H9 (cell line): ENCODE data around the gene CD300A. TPM values are rescaled to one million over a fixed set of nuclear protein-coding genes. Genes with fewer than 3 reads are reported as not detected.

Experiments
- DNase-seq: peaks from one replicate; pipeline ENCODE4 v3.0.0-alpha.2; 2017
- H2AFZ ChIP-seq: one replicate; pipeline ENCODE4 v1.6.1; 2013; ENCODE audit warnings: mild to moderate bottlenecking, low read length, control low read depth, moderate library complexity
- H2AK5ac ChIP-seq: 2 replicates; pipeline ENCODE4 v1.6.1; 2013; ENCODE audit warnings: low read length, control low read depth, mixed read lengths; ENCODE audit not compliant: insufficient read length
- H2BK120ac ChIP-seq: one replicate; pipeline ENCODE4 v1.6.1; 2013; ENCODE audit warnings: low read depth, mild to moderate bottlenecking, low read length, control low read depth, inconsistent platforms; ENCODE audit not compliant: poor library complexity, severe bottlenecking
- H2BK12ac ChIP-seq: 2 replicates; pipeline ENCODE4 v1.6.1; 2013; ENCODE audit warnings: low read length, control low read depth, mixed read lengths, low read depth; ENCODE audit not compliant: insufficient read length
- H2BK15ac ChIP-seq: 2 replicates; pipeline ENCODE4 v1.6.1; 2013; ENCODE audit warnings: low read depth, low read length, control low read depth
- H2BK20ac ChIP-seq: one replicate; pipeline ENCODE4 v1.6.1; 2013; ENCODE audit warnings: low read depth, mild to moderate bottlenecking, low read length, control low read depth, inconsistent platforms; ENCODE audit not compliant: poor library complexity, severe bottlenecking
- H2BK5ac ChIP-seq: 2 replicates; pipeline ENCODE4 v1.6.1; 2013; ENCODE audit warnings: low read length, control low read depth, mixed read lengths; ENCODE audit not compliant: insufficient read length
- H3K14ac ChIP-seq: 2 replicates; pipeline ENCODE4 v1.6.1; 2013; ENCODE audit warnings: low read length, control low read depth; ENCODE audit not compliant: insufficient read depth
- H3K18ac ChIP-seq: 2 replicates; pipeline ENCODE4 v1.6.1; 2013; ENCODE audit warnings: low read depth, mild to moderate bottlenecking, mixed read lengths, low read length, control low read depth; ENCODE audit not compliant: insufficient read length
- H3K23ac ChIP-seq: 2 replicates; pipeline ENCODE4 v1.6.1; 2013; ENCODE audit warnings: low read length, control low read depth, mixed read lengths, low read depth; ENCODE audit not compliant: insufficient read length
- H3K23me2 ChIP-seq: 2 replicates; pipeline ENCODE4 v1.6.1; 2013; ENCODE audit warnings: low read depth, mild to moderate bottlenecking, mixed read lengths, low read length, control low read depth; ENCODE audit not compliant: insufficient read length, poor library complexity, severe bottlenecking
- H3K27ac ChIP-seq: 2 replicates; pipeline ENCODE4 v1.5.1; 2013; ENCODE audit warnings: low read length, control low read depth, mixed read lengths, low read depth; ENCODE audit not compliant: insufficient read length
- H3K27me3 ChIP-seq: 2 replicates; pipeline ENCODE4 v1.6.1; 2013; ENCODE audit warnings: low read length, control low read depth, inconsistent platforms; ENCODE audit not compliant: insufficient read depth
- H3K4ac ChIP-seq: 2 replicates; pipeline ENCODE4 v1.6.1; 2013; ENCODE audit warnings: low read depth, mild to moderate bottlenecking, control low read depth, inconsistent platforms, low read length, moderate library complexity
- H3K4me1 ChIP-seq: 2 replicates; pipeline ENCODE4 v1.6.1; 2013; ENCODE audit warnings: low read length, control low read depth, inconsistent platforms; ENCODE audit not compliant: insufficient read depth
- H3K4me2 ChIP-seq: 2 replicates; pipeline ENCODE4 v1.6.1; 2013; ENCODE audit warnings: low read length, control low read depth, mixed read lengths; ENCODE audit not compliant: insufficient read length, insufficient read depth
- H3K56ac ChIP-seq: 2 replicates; pipeline ENCODE4 v1.6.1; 2013; ENCODE audit warnings: low read depth, mild to moderate bottlenecking, mixed read lengths, low read length, control low read depth; ENCODE audit not compliant: insufficient read length
- H3K79me1 ChIP-seq: 2 replicates; pipeline ENCODE4 v1.6.1; 2013; ENCODE audit warnings: low read depth, mild to moderate bottlenecking, moderate library complexity, low read length, control low read depth, inconsistent platforms; ENCODE audit not compliant: insufficient read depth, poor library complexity, severe bottlenecking
- H3K79me2 ChIP-seq: 2 replicates; pipeline ENCODE4 v1.6.1; 2013; ENCODE audit warnings: low read length, control low read depth, inconsistent platforms; ENCODE audit not compliant: insufficient read depth
- H3K9ac ChIP-seq: 2 replicates; pipeline ENCODE4 v1.6.1; 2013; ENCODE audit warnings: low read length, control low read depth, mixed read lengths; ENCODE audit not compliant: insufficient read length; ENCODE audit errors: extremely low read depth
- H3K9me3 ChIP-seq: one replicate; pipeline ENCODE4 v1.6.1; 2013; ENCODE audit warnings: low read depth, low read length, inconsistent platforms; ENCODE audit not compliant: control insufficient read depth
- H3T11ph ChIP-seq: one replicate; pipeline ENCODE4 v1.6.1; 2013; ENCODE audit warnings: mild to moderate bottlenecking, low read length, control low read depth, inconsistent platforms
- H4K20me1 ChIP-seq: one replicate; pipeline ENCODE4 v1.6.1; 2013; ENCODE audit not compliant: control insufficient read depth, insufficient read length, insufficient read depth
- H4K5ac ChIP-seq: 2 replicates; pipeline ENCODE4 v1.6.1; 2013; ENCODE audit warnings: low read depth, mild to moderate bottlenecking, mixed read lengths, low read length, control low read depth; ENCODE audit not compliant: insufficient read length
- H4K8ac ChIP-seq: replicated peaks from 2 replicates; pipeline ENCODE4 v1.6.1; 2013; ENCODE audit warnings: low read length, control low read depth, mixed read lengths, low read depth; ENCODE audit not compliant: insufficient read length
- H4K91ac ChIP-seq: 2 replicates; pipeline ENCODE4 v1.6.1; 2013; ENCODE audit warnings: low read depth, mild to moderate bottlenecking, moderate library complexity, mixed read lengths, low read length, control low read depth; ENCODE audit not compliant: insufficient read length
- H3K27ac Mint-ChIP-seq, 3 experiments: 2 replicates in 2 of 3; 3 replicates in 1 of 3; pipeline ENCODE4 v1.8.0; 2020 to 2021; ENCODE audit warnings: mixed read lengths in 3 of 3, mild to moderate bottlenecking in 1 of 3, moderate library complexity in 1 of 3
- H3K27me3 Mint-ChIP-seq: 2 replicates; pipeline ENCODE4 v1.8.0; 2021; ENCODE audit warnings: low read depth, mild to moderate bottlenecking, moderate library complexity, mixed read lengths
- H3K36me3 Mint-ChIP-seq, 3 experiments: 2 replicates in 2 of 3; 3 replicates in 1 of 3; pipeline ENCODE4 v1.8.0; 2020 to 2021; ENCODE audit warnings: low read depth in 3 of 3, mixed read lengths in 3 of 3; ENCODE audit not compliant: insufficient read depth in 1 of 3
- H3K4me1 Mint-ChIP-seq, 2 experiments: 2 replicates each; pipeline ENCODE4 v1.8.0; 2020; ENCODE audit warnings: mixed read lengths in 2 of 2
- H3K4me3 Mint-ChIP-seq, 2 experiments: 2 replicates in 1 of 2; 3 replicates in 1 of 2; pipeline ENCODE4 v1.8.0; 2020 to 2021; ENCODE audit warnings: mild to moderate bottlenecking in 2 of 2, mixed read lengths in 2 of 2, moderate library complexity in 1 of 2
- H3K9me3 Mint-ChIP-seq, 2 experiments: 2 replicates in 1 of 2; 3 replicates in 1 of 2; pipeline ENCODE4 v1.8.0; 2020; ENCODE audit warnings: mild to moderate bottlenecking in 2 of 2, mixed read lengths in 2 of 2, moderate library complexity in 1 of 2
- WGBS: extraction: QIAGEN DNeasy Blood & Tissue Kit; methylation state at CpG from one replicate; pipeline ENCODE4 v1.1.7; 2013; ENCODE audit warnings: missing lambda C conversion rate, low lambda C conversion rate, mixed read lengths; ENCODE audit not compliant: insufficient read length; ENCODE audit errors: extremely low coverage; 5-methylcytosine and 5-hydroxymethylcytosine counted together
- total RNA-seq: library from RNA; stranded (reverse); gene quantifications from 2 replicates; pipeline ENCODE4 v1.2.1, GENCODE V29; 2021
- TF ChIP-seq, protein P1 (sequence below): fragments of 200-600 bp; sonication (generic); conservative IDR thresholded peaks from 3 replicates; pipeline ENCODE4 v1.8.0; 2021; ENCODE audit warnings: antibody characterized with exemption, mild to moderate bottlenecking

The CD300A gene
- total RNA-seq, 1 experiment from 2014 or later = not detected

DNA sequence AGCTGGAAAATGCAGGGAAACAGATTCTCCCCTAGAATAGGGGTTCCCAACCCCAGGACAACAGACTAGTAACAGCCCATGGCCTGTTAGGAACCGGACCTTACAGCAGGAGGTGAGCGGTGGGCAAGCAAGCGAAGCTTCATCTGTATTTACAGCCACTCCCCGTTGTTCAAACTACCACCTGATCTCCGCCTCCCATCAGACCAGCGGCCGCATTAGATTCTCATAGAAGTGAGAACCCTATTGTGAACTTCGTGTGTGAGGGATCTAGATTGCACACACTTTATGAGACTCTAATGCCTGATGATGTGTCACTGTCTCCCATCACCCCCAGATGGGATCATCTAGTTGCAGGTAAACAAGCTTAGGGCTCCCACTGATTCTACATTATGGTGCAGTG is 61.3 kb downstream of the CD300A start:
- Histone ChIP-seq H3K4me1 (peaks cover 2% of the 10 kb centered on the region), H3K4me2 (no peak overlapping the region), H3K56ac (no peak overlapping the region), H2BK5ac (no peak overlapping the region), H4K91ac (no peak overlapping the region), H3K27ac (no peak overlapping the region), H3K9me3 (no peaks in the 10 kb centered on the region), H4K8ac (no peak overlapping the region), H3K79me1 (no peaks in the 10 kb centered on the region), H2BK20ac (no peak overlapping the region), H2BK120ac (no peak overlapping the region), H3K4ac (no peak overlapping the region), H3K27me3 (no peaks in the 10 kb centered on the region; the same call in 1 of the 2 replicates), H3K9ac (no peak overlapping the region), H2AFZ (no peak overlapping the region), H3K18ac (no peak overlapping the region), H3K23ac (no peak overlapping the region), H2BK12ac (no peak overlapping the region), H2BK15ac (no peak overlapping the region), H4K20me1 (no peaks in the 10 kb centered on the region), H3K79me2 (no peaks in the 10 kb centered on the region), H3K23me2 (no peaks in the 10 kb centered on the region), H2AK5ac (no peak overlapping the region), H3K14ac (no peak overlapping the region), H3T11ph (no peak overlapping the region), H4K5ac (no peak overlapping the region)
- no peak overlapping the region for H3K27ac Mint-ChIP-seq
- TF ChIP-seq, protein P1, sequence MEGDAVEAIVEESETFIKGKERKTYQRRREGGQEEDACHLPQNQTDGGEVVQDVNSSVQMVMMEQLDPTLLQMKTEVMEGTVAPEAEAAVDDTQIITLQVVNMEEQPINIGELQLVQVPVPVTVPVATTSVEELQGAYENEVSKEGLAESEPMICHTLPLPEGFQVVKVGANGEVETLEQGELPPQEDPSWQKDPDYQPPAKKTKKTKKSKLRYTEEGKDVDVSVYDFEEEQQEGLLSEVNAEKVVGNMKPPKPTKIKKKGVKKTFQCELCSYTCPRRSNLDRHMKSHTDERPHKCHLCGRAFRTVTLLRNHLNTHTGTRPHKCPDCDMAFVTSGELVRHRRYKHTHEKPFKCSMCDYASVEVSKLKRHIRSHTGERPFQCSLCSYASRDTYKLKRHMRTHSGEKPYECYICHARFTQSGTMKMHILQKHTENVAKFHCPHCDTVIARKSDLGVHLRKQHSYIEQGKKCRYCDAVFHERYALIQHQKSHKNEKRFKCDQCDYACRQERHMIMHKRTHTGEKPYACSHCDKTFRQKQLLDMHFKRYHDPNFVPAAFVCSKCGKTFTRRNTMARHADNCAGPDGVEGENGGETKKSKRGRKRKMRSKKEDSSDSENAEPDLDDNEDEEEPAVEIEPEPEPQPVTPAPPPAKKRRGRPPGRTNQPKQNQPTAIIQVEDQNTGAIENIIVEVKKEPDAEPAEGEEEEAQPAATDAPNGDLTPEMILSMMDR = no peak
- no CpG with 5 or more reads among the region's 8 CpGs for WGBS
- peaks cover 6 to 10% of the 10 kb centered on the region in 2 experiments; a peak in 3 of 4 replicates for H3K4me1 Mint-ChIP-seq
- peaks cover 73% of the 10 kb centered on the region for H3K27me3 Mint-ChIP-seq
- peaks cover 0 to 6% of the 10 kb centered on the region in 2 experiments; a peak in 3 of 5 replicates for H3K9me3 Mint-ChIP-seq
- no peaks in the 10 kb centered on the region; a peak in 1 of 7 replicates for H3K36me3 Mint-ChIP-seq
- H3K4me3 Mint-ChIP-seq = no peak overlapping the region
- no peak for DNase-seq
